Tongue (tissue), 2 donors: ENCODE measurements around the gene ARHGAP5. TPM values are rescaled to one million over a fixed set of nuclear protein-coding genes. Genes with fewer than 3 reads are reported as not detected.
A peak's percentile ranks its signal among the peaks of the same experiment; 100 is the strongest.
"Not testable (repeated sequence)": the region's sequence is repeated elsewhere in the genome, so short reads cannot be mapped to it uniquely, and the experiment has no call there.

Experiments used
- DNase-seq: peaks from one replicate; pipeline ENCODE4 v3.0.0-alpha.2; 2015
- total RNA-seq: library from RNA; depleted of rRNA; stranded (reverse); fragments of >200 nt; gene quantifications from one replicate; pipeline ENCODE4 v1.2.3, GENCODE V29; 2014

Gene ARHGAP5
- total RNA-seq, 1 donor from 2014 or later: 206 TPM

GRCh38 chr14:32121536-32121935, 44.4 kb downstream of the ARHGAP5 start:
- DNase-seq: no peak

- DNase-seq: no peak
These were observed 44.8 kb downstream of the ARHGAP5 start for GRCh38 chr14:32121948-32122347.

GRCh38 chr14:32126899-32127730, 50.0 kb downstream of the ARHGAP5 start:
- not testable (repeated sequence) for DNase-seq

- not testable (repeated sequence) for DNase-seq
These were observed 50.9 kb downstream of the ARHGAP5 start for GRCh38 chr14:32127731-32128654.

- DNase-seq: no peak
These were observed 51.6 kb downstream of the ARHGAP5 start for GRCh38 chr14:32128703-32129102.

- peak; percentile 49 for DNase-seq
These were observed 52.0 kb downstream of the ARHGAP5 start for GRCh38 chr14:32129124-32129523.

- DNase-seq: not testable (repeated sequence)
These were observed 54.6 kb downstream of the ARHGAP5 start for GRCh38 chr14:32131689-32132088.

GRCh38 chr14:32134448-32135097, 57.5 kb downstream of the ARHGAP5 start:
- DNase-seq: peak; percentile 49

GRCh38 chr14:32136027-32136825, 59.1 kb downstream of the ARHGAP5 start:
- no peak for DNase-seq

- no peak for DNase-seq
These were observed 60.2 kb downstream of the ARHGAP5 start for GRCh38 chr14:32137313-32137712.

GRCh38 chr14:32137892-32138291, 60.8 kb downstream of the ARHGAP5 start:
- no peak for DNase-seq

- no peak for DNase-seq
These were observed 65.2 kb downstream of the ARHGAP5 start for GRCh38 chr14:32142341-32142740.

GRCh38 chr14:32142754-32143437, 65.8 kb downstream of the ARHGAP5 start:
- no peak for DNase-seq

- no peak for DNase-seq
These were observed 73.3 kb downstream of the ARHGAP5 start for GRCh38 chr14:32150392-32150791.

- no peak for DNase-seq
These were observed 88.9 kb downstream of the ARHGAP5 start for GRCh38 chr14:32166029-32166428.

- DNase-seq: no peak
These were observed 89.8 kb downstream of the ARHGAP5 start for GRCh38 chr14:32166924-32167323.

- DNase-seq: no peak
These were observed 90.8 kb downstream of the ARHGAP5 start for GRCh38 chr14:32167907-32168306.

GRCh38 chr14:32169191-32169590, 92.1 kb downstream of the ARHGAP5 start:
- no peak for DNase-seq

- DNase-seq: no peak
These were observed 94.4 kb downstream of the ARHGAP5 start for GRCh38 chr14:32171469-32171868.

GRCh38 chr14:32183151-32184058, 106.3 kb downstream of the ARHGAP5 start:
- DNase-seq: no peak
